ENCODE results near the gene SLC43A1.

DNA sequence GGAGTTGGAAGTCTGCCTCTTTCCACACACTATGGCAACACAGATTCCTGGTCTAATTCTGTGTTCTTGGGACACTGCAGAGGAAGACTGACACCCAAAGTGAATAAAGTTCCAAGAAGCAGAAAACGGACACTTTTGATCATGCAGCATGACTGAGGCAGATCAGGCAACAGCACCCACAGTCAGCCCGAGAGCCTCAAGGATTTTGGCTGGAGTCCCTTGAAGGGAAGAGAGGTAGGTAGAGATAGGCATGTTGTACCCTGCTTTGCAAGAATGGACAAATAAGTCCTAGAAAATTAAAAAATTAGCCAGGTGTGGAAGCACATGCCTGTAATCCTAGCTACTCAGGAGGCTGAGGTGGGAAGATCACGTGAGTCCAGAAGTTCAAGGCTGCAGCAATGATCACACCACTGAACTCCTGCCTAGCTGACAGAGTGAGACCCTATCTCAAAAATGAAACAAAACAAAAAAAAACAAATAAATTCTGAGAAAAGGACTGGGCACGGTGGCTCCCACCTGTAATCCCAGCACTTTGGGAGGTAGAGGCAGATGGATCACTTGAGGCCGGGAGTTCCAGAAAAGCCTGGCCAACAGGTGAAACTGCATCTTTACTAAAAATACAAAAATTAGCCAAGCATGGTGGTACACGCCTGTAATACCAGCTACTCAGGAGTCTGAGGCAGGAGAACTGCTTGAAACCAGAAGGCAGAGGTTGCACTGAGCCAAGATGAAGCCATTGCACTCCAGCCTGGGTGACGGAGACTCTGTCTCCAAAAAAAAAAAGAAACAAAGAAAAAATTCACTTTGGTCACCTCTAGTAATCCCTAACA is 6.9 kb downstream of the SLC43A1 start:
- TF ChIP-seq, protein P1, sequence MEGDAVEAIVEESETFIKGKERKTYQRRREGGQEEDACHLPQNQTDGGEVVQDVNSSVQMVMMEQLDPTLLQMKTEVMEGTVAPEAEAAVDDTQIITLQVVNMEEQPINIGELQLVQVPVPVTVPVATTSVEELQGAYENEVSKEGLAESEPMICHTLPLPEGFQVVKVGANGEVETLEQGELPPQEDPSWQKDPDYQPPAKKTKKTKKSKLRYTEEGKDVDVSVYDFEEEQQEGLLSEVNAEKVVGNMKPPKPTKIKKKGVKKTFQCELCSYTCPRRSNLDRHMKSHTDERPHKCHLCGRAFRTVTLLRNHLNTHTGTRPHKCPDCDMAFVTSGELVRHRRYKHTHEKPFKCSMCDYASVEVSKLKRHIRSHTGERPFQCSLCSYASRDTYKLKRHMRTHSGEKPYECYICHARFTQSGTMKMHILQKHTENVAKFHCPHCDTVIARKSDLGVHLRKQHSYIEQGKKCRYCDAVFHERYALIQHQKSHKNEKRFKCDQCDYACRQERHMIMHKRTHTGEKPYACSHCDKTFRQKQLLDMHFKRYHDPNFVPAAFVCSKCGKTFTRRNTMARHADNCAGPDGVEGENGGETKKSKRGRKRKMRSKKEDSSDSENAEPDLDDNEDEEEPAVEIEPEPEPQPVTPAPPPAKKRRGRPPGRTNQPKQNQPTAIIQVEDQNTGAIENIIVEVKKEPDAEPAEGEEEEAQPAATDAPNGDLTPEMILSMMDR (IDR thresholded peaks at IDR 0.05): no peak
- no peak for TF ChIP-seq OVOL2 (CRISPR knock-in tag; IDR thresholded peaks at IDR 0.05; ENCODE audit: borderline replicate concordance)
- TF ChIP-seq RORB (CRISPR knock-in tag; IDR thresholded peaks at IDR 0.05): no peak
- TF ChIP-seq, protein P2, sequence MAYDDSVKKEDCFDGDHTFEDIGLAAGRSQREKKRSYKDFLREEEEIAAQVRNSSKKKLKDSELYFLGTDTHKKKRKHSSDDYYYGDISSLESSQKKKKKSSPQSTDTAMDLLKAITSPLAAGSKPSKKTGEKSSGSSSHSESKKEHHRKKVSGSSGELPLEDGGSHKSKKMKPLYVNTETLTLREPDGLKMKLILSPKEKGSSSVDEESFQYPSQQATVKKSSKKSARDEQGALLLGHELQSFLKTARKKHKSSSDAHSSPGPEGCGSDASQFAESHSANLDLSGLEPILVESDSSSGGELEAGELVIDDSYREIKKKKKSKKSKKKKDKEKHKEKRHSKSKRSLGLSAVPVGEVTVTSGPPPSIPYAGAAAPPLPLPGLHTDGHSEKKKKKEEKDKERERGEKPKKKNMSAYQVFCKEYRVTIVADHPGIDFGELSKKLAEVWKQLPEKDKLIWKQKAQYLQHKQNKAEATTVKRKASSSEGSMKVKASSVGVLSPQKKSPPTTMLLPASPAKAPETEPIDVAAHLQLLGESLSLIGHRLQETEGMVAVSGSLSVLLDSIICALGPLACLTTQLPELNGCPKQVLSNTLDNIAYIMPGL (CRISPR knock-in tag; IDR thresholded peaks at IDR 0.05): no peak
- no peak for TF ChIP-seq NR2C2 (CRISPR knock-in tag; IDR thresholded peaks at IDR 0.05)
- TF ChIP-seq ZNF317 (CRISPR knock-in tag; IDR thresholded peaks at IDR 0.05; ENCODE audit: borderline replicate concordance, low read depth): no peak
- no peak for TF ChIP-seq FOXP1 (CRISPR knock-in tag; IDR thresholded peaks at IDR 0.05; ENCODE audit: borderline replicate concordance)
